ENCODE measurements around the gene NEU3.
"Not testable (repeated sequence)": the region's sequence is repeated elsewhere in the genome, so short reads cannot be mapped to it uniquely, and the experiment has no call there.

NEU3 gene

DNA sequence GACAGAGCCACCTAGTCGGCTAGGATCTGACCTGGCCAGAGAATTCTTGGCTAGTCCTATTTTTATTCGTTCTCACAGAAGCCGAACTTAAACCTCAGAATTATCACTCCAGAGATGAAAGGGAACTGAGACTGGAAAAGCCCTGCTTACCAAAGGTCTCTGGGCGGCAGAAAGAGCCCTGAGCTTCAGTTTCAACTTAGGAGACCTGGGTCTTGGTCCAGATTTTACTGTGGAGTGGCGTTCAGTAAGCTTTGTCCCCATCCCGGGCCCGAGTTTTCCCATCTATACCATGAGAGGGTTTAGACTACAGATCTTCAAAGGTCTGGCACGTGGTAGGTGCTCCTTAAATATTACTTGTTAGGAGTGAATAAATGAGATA is 516 bp downstream of the NEU3 start:
- DNase-seq = no peak

DNA sequence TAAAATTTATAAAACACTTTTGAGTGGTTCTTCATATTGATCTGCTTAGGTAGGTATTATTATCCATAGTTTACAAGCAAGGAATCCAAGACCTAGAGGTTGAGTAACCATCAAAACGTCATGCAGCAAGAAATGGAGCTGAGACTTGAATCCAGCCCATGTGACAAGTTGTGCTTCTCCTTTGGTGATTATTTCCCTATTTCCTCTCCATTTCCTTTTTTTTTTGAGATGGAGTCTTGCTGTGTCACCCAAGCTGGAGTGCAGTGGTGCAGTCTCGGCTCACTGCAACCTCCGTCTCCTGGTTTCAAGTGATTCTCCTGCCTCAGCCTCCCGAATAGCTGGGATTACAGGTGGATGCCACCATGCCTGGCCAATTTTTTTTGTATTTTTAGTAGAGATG is 1.4 kb downstream of the NEU3 start:
- DNase-seq = not testable (repeated sequence)

DNA sequence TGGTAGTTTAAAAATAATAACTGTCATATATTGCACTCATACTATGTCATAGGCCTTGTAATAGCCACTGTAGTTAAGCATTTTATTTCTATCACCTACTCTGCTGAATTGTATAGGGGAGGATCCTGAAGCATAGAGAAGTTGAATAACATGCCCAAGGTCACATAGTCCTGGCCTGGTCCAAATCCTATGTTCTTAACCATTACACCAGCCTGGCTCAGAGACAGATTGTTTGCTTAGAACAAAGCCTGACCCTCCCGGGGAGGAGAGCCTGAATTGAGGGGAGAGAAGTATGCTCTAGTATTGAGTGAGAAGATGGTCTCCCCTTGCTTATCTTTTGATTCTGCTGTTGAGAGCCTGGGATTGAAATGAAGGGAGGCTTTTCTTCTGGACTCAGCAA is 2.2 kb downstream of the NEU3 start:
- no peak for DNase-seq

DNA sequence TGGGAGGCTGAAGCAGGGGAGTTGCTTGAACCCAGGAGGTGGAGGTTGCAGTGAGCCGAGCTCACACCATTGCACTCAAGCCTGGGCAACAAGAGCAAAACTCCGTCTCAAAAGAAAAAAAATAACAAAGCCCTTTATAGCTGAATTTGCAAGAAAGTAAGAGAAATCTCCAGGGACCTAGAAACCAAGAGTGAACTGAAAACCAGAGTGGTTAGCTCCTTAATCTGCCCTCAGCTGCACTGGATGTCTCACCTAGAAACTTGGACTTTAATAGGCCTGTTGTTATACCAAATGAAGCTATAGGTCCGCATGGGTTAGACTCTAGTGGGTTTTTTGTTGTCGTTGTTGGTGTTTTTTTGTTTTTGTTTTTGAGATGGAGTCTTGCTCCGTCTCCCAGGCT is 4.1 kb downstream of the NEU3 start:
- DNase-seq = no peak

DNA sequence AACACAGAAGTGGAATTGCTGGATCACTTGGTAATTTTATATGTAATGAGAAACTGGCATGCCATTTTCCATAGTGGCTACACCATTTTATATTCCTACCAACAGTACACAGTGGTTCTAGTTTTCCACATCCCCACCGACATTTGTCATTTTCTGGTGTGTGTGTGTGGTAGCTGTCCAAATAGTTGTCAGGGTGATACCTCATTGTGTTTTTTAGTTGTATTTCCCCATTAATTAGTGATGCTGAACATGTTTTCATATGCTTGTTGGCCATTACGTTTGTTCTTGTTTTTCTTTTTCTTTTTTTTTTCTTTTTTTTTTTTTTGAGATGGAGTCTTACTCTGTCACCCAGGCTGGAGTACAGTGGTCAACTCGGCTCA is 12.2 kb downstream of the NEU3 start:
- DNase-seq = no peak

DNA sequence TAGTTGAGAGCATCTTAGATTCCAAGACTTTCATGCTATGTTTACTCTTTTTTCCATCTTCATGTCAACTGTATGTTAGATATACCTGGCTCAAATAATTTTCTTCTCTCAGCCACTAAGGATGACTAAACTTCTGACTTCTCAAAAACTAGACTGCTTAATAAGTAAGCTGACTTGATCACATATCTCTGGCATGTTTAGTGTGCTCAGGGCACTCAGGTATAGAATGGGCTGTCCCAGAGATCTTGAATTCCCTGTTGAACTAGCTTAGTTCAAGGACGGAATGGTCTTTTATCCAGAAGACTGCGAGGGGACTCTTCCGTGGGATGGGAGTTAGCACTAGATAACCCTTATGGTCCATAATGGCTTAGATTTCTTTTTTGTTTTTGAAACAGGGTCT is 13.0 kb downstream of the NEU3 start:
- no peak for DNase-seq

DNA sequence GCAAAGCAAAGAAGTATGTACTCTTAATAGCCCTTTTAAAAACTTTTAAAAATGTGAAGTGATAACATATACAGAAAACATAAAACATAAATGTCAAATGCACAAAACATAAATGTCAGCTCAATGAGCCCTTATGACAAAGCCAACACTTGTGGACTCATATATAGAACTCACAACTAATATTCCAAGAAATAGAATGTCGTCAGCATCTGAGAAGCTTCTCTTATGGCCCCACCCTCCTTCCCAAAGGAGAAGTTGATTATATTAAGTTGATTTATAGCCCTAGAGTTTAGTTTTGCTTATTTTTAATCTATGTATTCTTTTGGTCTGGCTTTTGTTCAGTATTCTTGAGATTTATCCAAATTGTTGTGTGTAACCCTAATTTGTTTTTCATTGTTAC is 13.8 kb downstream of the NEU3 start:
- no peak for DNase-seq

DNA sequence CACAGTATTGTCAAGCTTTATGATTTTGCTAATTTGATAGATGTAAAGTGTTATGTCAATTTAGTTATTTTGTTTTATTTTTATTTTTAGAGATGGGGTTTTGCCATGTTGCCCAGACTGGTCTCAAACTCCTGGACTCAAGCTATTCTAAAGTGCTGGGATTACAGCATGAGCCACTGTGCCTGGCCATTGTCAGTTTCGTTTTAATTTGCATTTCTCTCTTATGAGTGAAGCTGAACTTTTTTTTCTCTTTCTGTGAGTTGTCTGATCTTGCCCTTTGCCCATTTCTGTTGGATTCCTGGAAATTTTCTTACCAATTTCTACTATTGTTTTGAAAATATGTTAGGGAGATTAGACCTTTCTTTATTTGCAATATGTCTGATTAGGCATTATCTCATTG is 15.5 kb downstream of the NEU3 start:
- no peak for DNase-seq

DNA sequence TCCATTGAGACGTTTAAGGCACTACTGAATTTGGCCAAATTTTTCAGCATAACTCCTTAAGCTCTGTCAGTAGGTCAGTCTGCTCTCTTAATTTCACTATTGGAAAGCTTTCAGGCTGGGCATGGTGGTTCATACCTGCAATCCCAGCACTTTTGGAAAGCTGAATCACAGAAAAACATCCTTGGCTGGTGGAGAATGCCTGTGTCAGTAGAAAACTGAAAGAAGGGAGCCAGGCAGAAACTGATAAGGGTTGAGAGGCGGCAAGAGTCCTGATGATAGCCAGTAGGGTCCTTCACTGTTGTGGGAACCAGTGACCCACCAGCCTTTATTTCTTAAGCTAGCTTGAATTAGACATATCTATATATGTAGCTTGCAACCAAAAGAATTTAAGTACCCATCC is 22.6 kb downstream of the NEU3 start:
- DNase-seq = no peak

DNA sequence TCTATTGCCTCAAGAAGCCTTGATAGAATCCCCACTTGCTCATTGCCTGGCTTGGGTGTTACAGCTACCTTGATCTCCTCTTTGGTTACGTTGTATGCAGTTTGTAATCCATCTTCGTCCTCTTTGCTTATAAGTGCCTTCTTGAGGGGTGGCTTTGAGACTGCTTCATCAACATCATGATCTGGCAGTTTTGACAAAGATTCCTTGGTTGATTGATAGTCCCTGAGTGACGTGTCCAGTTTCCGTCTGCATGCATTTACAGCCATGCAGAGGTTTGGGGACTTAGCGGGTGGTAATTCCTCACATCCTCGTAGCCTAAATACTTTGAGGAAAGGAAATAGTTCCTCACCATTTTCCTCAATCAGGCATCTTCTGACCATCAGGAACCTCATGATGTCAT is 23.1 kb downstream of the NEU3 start:
- no peak for DNase-seq

DNA sequence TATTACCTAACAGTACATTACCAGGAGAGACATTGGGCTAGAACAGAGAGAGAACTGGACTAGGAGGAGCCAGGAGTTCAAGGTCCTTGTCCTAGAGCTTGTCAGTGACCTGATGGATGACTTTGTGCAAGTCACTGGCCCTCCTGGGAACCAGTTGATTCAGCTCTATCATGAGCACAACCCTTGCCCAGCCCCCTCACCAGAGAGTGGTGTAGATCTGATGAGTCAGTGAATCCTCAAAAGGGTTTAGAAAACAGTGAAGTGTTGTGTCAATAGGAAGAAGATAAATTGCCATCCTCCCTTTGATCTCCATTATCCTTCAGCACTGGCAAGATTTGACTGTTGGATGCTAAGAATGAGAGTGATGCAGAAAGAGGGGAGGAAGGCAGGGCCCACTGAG is 24.3 kb downstream of the NEU3 start:
- DNase-seq = no peak

DNA sequence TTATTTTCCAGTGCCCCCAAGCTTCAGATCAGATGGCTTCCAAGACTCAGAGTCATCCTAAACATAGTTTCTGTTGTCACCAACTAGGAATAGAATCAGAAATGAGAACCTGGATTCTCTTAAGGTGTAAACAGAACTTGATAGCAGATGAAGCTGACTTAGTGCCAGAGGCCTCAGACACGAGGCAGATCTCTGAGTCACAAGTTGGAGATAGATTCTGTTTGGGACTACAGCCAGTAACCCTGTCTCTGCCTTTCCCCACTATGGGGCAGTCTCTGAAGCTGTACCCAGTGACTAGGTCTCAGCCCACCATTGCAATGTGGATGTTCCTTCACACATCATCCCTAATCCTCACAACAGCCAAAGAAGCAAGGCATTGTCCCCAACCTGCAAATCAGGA is 25.4 kb downstream of the NEU3 start:
- no peak for DNase-seq

DNA sequence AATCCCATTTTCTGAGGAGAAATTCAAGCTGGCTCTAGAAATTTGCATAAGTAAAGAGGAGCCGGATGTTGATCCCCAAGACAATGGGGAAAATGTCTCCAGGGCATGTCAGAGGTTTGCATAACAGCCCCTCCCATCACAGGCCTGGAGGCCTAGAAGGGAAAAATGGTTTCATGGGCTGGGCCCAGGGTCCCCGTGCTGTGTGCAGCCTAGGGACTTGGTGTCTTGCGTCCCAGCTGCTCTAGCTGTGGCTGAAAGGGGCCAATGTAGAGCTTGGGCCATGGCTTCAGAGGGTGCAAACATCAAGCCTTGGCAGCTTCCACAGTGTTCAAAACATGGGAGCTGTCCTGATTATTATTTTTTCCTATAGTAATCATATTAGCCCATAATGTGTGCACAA is 30.5 kb downstream of the NEU3 start:
- not testable (repeated sequence) for DNase-seq

DNA sequence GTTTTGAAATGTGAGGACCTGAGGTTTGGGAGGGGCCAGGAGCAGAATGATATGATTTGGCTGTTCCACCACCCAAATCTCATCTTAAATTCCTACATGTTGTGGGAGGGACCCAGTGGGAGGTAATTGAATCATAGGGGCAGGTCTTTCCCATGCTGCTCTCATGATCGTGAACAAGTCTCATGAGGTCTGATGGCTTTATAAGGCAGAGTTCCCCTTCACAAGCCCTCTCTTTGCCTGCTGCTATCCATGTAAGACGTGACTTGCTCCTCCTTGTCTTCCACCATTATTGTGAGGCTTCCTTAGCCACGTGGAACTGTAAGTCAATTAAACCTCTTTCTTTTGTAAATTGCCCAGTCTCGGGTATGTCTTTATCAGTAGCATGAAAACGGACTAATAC is 31.6 kb downstream of the NEU3 start:
- not testable (repeated sequence) for DNase-seq

DNA sequence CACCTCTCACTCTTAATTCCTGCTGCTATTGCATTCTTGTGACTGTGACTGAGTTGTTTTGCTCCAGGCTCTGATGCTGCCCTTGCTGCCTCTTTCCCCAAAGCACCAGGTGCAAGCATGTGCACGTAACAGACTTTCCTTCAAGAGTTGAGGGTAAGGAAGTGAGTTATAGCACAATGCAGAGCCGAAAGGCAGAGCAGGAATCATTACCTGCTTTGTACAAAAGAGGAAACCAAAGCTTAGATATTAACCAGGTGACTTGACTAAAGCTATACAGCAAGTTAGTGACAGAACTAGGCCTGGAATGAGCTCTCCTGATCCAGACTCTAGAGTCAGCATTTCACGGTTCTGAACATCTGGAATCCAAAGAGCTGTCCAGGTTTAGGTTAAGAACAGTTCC is 33.6 kb downstream of the NEU3 start:
- DNase-seq = no peak

DNA sequence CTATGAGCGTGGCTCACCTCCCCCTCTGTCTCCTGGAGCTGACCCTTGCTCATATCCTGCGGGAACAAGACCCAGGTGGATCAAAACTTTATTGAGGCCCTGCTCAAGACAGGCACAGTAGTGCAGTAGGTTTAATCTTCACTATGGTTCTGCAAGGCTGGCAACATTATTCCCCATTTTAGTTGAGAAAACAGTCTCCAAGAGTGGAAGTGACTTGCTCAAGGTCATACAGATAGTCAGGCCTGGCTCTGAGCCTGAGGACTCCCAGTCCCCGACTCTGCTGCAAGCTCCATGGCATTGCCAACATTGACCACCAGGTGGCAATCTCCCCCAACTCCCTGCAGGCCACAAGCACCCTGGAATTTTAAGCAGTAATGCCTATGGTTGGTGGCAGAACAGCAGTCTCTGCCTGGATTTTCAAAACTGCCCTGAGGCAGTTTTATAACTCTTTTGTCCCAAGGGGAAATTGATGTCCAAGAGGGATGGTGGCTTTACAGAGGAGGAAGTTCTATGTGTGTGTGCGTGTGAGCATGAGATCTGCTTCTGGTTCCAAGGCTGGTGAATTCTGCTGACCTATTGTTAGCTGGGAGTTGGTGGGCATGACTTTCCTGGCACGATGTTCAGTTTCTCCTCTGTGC is 34.1 kb downstream of the NEU3 start:
- DNase-seq = peak; percentile 42

DNA sequence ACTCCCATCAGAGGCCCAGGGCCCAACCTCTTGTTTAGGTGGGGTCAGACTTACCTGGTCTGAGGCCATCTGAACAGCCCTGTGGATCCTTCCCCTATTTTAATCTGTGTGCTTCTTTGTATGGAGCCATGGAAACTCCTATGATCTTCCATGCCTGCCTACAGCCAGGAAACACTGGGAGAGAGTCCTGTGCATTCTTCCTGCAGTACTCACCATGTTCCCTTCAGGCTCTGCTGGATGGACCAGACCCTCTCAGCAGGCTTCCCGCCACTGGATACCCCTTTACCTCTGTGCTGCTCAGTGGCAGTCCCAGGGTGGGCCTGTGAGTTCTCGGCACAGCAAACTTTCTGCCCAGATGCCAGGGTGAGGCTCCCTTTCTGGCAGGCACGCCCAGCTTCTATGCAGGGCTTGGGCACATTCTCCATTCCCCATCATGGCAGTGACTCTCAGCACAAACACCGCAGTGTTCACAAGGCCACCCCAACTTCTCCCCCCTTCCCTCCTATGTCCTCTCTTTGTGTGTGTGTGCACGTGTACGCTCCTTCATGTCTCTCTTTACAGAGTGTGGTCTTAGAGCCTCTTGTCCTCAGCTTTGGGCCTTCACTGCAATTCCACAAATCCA is 34.8 kb downstream of the NEU3 start:
- no peak for DNase-seq

DNA sequence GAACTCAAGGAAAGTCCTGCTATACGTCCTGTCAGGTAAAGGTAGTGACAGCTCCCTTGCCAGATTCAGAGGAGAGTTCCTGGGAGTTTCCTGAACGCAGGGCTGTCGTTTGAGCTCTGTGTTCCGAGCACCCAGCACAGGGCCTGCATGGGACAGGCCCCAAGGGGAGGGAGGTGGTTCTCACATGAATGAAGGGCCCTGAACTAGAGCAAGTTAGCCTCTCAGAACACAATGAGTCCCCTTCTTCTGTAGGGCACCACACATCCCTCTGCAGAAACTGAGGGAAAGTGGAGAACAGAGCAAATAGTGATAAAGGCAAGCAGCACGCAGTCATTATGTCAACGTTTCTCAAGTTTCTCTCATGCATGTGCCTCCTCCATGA is 35.3 kb downstream of the NEU3 start:
- no peak for DNase-seq

DNA sequence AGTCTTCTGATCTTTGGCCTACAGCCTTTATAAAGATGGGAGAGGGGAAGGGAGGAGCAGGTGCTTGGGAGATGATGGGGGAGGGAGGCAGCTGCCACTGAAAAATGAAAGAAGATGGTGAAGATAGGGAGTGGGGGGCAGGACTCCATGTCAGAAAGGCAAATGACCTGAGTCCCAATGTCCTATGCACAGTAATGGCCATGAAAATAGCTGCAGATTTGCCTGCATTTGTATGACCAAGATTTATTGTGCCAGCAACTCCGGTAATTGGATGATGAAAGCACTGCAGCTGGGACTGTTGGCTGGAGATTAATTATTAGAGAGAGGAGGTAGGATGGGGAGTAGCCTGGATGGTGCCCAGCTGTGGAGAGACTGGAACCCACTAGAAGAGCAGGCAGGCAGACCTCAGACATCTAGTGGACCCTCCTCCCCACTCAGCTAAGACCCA is 36.1 kb downstream of the NEU3 start:
- DNase-seq = no peak

DNA sequence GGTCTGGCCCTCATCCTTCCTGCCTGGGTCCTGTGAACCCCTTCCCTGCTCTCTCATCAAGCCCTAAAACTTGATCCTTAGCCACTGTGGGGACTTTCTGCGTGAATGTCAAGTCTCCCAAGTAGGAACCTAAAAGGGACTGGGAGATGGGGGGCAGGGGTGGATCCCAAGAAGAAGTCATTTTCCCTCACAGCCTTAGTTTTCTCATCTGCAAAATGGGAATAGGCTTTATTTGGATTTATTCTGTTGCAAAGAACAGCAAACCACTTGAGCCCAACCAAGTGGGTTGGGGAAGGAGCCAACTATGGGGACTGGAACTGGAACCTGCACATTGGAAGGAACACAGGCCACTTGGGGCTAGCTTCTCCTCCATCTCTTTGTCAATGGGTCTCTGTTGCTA is 36.8 kb downstream of the NEU3 start:
- DNase-seq = no peak

DNA sequence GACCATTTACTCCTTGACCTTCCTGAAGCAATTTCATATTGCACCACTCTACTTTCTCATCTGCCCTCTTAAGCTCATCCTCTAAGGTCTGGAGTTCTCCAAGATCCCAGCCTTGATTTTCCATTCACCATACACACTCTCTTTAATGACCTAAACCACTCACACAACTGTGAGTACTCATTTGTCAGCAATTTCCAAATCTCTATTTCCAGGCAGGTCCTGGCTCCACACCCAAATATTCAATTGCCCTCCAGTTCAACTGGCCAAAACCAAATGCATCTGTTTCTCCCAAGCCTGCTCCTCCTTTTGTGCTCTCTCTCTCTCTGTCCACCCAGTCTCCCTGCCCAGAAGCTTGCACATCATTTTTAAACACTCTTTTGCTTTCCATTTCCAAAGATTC is 39.6 kb downstream of the NEU3 start:
- peak; percentile 47 for DNase-seq

DNA sequence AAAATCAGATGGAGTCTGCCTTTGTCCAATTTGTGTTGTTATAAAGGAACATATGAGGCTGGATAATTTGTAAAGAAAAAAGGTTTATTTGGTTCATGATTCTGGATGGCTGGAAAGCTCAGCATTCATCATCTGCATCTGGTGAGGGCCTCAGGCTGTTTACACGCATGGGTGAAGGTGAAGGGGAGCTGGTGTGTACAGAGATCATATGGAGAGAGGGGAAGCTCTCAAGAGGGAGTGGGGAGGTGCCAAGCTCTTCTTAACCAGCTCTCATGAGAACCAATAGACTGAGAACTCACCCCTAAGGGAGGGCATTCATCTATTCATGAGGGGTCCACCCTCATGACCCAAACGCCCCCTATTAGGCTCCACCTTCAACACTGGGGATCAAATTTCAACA is 40.0 kb downstream of the NEU3 start:
- DNase-seq = peak; percentile 83

DNA sequence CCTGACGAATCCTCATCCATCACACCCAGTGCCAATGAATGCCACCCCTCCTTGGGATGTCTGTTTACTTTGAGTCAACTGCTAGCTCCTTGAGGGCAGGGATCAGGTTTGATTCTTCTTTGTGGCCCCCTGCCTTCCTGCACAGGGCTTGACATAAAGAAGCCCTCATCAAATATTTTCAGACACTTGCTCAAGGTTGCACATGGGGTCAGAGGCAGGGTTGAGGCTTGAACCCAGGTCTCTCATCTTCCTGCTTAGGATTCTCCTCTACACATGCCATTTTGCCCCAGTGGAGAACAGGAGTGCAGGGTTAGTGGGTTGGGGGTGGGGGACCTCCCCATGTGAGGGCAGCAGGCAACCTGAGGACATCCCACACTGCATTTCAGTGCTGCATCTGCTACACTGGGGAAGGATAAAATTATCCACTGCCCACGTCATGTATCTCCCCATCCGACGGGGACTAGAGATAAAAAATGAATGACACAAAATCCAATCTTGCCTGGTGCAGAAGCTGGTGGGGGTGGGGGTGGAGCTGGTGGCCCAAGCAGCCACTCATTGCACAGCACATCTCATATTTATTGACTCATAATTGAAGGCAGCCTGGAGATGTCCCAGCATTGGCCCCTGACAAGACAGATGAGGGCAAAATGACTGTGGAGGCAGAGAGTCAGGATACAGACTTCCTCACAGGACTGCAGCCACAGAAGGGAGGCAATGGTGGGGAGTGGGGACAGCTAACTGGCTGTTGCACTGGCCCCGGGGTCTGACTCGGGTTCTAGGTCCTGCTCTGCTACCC is 41.3 kb downstream of the NEU3 start:
- no peak for DNase-seq

DNA sequence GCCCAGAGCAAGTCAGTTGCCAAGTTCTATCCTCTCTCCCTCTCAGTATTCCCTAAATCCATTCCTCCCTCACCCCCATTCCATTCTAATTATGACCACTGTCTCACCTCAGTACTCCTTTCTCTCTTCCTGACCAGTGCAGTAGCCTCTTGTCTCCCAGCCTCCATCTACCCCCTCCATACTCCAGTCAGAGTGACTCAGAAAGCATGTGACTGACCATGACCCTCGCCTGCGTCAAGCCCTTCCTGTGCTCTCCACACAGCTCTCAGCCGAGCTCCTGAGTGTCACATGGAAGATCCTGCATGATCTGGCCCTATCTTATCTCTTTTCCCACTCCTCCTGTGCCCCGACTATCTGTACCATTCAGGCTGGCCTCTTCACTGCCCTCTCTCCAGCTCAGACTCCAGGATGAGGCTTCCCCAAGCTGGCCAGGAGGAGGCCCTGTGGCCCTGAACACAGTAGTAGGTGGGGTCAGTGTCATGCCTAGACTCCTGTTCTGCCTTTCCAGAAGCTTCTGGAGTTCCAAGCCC is 42.6 kb downstream of the NEU3 start:
- no peak for DNase-seq

All from NCI-H187 treated with DMSO at 0.1 percent for 48 hours (cell line).